ENCODE data around the gene DNAJC16. TPM values are rescaled to one million over a fixed set of nuclear protein-coding genes. Genes with fewer than 3 reads are reported as not detected.

The DNAJC16 gene
- total RNA-seq, 4 donors from 2014 or later = 10.0 to 20.9 (median 14.2) TPM

GRCh38 chr1:15618077-15618654 lies 91.5 kb downstream of the DNAJC16 start:
- intact Hi-C loops (cut with DNase I) = loop anchor here (5.0 kb wide), 1 partner anchor 64 kb away; the partner anchor contains the start of gene PLEKHM2
- TF ChIP-seq POLR2A (IDR thresholded peaks at IDR 0.05) (no peak), CTCF (IDR thresholded peaks at IDR 0.05) (no peak)
- no peaks in the 10 kb centered on the region for H3K36me3 ChIP-seq
- peaks cover 27 to 60% (median 50%) of the 10 kb centered on the region in 3 donors for H3K4me1 ChIP-seq
- no peaks in the 10 kb centered on the region for H3K27me3 ChIP-seq
- peak overlapping the region; percentile 92 to 100 (median 99) for H3K27ac ChIP-seq
- DNase-seq = no peak
- H3K4me3 ChIP-seq = peak overlapping the region; percentile 55 to 99 (median 93)
- no peaks in the 10 kb centered on the region for H3K9me3 ChIP-seq
- 0 to 1% methylated on average over 8 of the region's 8 CpGs for WGBS, 2 donors

- H3K4me3 ChIP-seq = peak overlapping the region; percentile 55 to 99 (median 93)
- H3K27me3 ChIP-seq = no peaks in the 10 kb centered on the region
- no peak for DNase-seq
- H3K36me3 ChIP-seq = no peaks in the 10 kb centered on the region
- TF ChIP-seq POLR2A (IDR thresholded peaks at IDR 0.05) (no peak), CTCF (IDR thresholded peaks at IDR 0.05) (peak in 3 of 6 experiments; percentile 10 to 35 (median 31))
- intact Hi-C loops (cut with DNase I) = loop anchor here (5.0 kb wide), 1 partner anchor 63 kb away; the partner anchor contains the start of gene PLEKHM2
- H3K4me1 ChIP-seq = peaks cover 27 to 67% (median 50%) of the 10 kb centered on the region in 3 donors
- peak overlapping the region; percentile 92 to 100 (median 99) for H3K27ac ChIP-seq
- H3K9me3 ChIP-seq = no peaks in the 10 kb centered on the region
- 62% methylated on average over 26 of the region's 26 CpGs for WGBS, 2 donors
Measured at GRCh38 chr1:15618655-15619525, 92.2 kb downstream of the DNAJC16 start.

GRCh38 chr1:15620155-15620545 lies 93.5 kb downstream of the DNAJC16 start:
- 14 to 20% methylated on average over 1 of the region's 1 CpG for WGBS, 2 donors
- Histone ChIP-seq H3K4me3 (peak overlapping the region in 3 of 4 donors; percentile 0 to 99 (median 95)), H3K36me3 (no peaks in the 10 kb centered on the region), H3K27me3 (no peaks in the 10 kb centered on the region), H3K9me3 (no peaks in the 10 kb centered on the region), H3K27ac (peak overlapping the region; percentile 92 to 100 (median 99)), H3K4me1 (peaks cover 27 to 80% (median 50%) of the 10 kb centered on the region in 3 donors)
- no peak for TF ChIP-seq CTCF (IDR thresholded peaks at IDR 0.05)
- TF ChIP-seq POLR2A (IDR thresholded peaks at IDR 0.05) = no peak
- no peak for DNase-seq
- intact Hi-C loops (cut with DNase I) = no loop called here

- intact Hi-C loops (cut with DNase I) = no loop called here
Measured at GRCh38 chr1:15620902-15621682, 94.4 kb downstream of the DNAJC16 start.

More at GRCh38 chr1:15620902-15621682, 94.4 kb downstream of the DNAJC16 start:
- Histone ChIP-seq H3K4me1 (peaks cover 27 to 86% (median 49%) of the 10 kb centered on the region in 3 donors), H3K27ac (peak overlapping the region in 3 of 4 donors; percentile 21 to 100 (median 98)), H3K4me3 (no peak overlapping the region), H3K9me3 (no peaks in the 10 kb centered on the region), H3K27me3 (no peaks in the 10 kb centered on the region), H3K36me3 (no peaks in the 10 kb centered on the region)
- no peak for DNase-seq
- WGBS, 2 donors = 87 to 95% methylated on average over 5 to 7 of the region's 7 CpGs
- TF ChIP-seq POLR2A (IDR thresholded peaks at IDR 0.05) (no peak), CTCF (IDR thresholded peaks at IDR 0.05) (no peak)

Measured in esophagus squamous epithelium (tissue), 5 donors.